ENCODE results near the gene WDR62.

WDR62 gene

GRCh38 chr19:36151144-36152018 is 96.7 kb downstream of the WDR62 start:
- H3K4me1 Mint-ChIP-seq, result peaks cover 13% of the 10 kb centered on the region
- H3K36me3 Mint-ChIP-seq (ENCODE audit: low read depth), result peaks cover 41% of the 10 kb centered on the region
- no peaks in the 10 kb centered on the region for H3K9me3 Mint-ChIP-seq
- peak overlapping the region in 2 of 3 experiments; percentile 40 to 51 for H3K27ac Mint-ChIP-seq
- no peak overlapping the region for H3K4me3 Mint-ChIP-seq
- no peak for TF ChIP-seq CTCF (IDR thresholded peaks at IDR 0.05; ENCODE audit: unreplicated experiment in 3 of 3)
- H3K27me3 Mint-ChIP-seq (ENCODE audit: low read depth), result no peaks in the 10 kb centered on the region

GRCh38 chr19:36152019-36152351 is 97.3 kb downstream of the WDR62 start:
- TF ChIP-seq CTCF (IDR thresholded peaks at IDR 0.05; ENCODE audit: unreplicated experiment in 3 of 3), result no peak
- Mint-ChIP-seq H3K4me3 (no peak overlapping the region), H3K9me3 (no peaks in the 10 kb centered on the region), H3K27me3 (ENCODE audit: low read depth) (no peaks in the 10 kb centered on the region), H3K4me1 (peaks cover 14% of the 10 kb centered on the region), H3K27ac (no peak overlapping the region), H3K36me3 (ENCODE audit: low read depth) (peaks cover 35% of the 10 kb centered on the region)

- peaks cover 31% of the 10 kb centered on the region for H3K36me3 Mint-ChIP-seq (ENCODE audit: low read depth)
- peak within 1 kb of the TSS in 1 of 3 experiments; percentile 40 for H3K27ac Mint-ChIP-seq
- peaks cover 14% of the 10 kb centered on the region for H3K4me1 Mint-ChIP-seq
- TF ChIP-seq CTCF (IDR thresholded peaks at IDR 0.05; ENCODE audit: unreplicated experiment in 3 of 3), result no peak
- H3K9me3 Mint-ChIP-seq, result no peaks in the 10 kb centered on the region
- H3K27me3 Mint-ChIP-seq (ENCODE audit: low read depth), result no peaks in the 10 kb centered on the region
- no peak within 1 kb of the TSS for H3K4me3 Mint-ChIP-seq
Observed at GRCh38 chr19:36152352-36153091, 97.8 kb downstream of the WDR62 start, which contains the start of gene COX7A1. Gene COX7A1, minus strand, starts transcription at chr19:36152447. Its CDS starts 40 bp downstream, at chr19:36152407.

- Mint-ChIP-seq H3K36me3 (ENCODE audit: low read depth) (peaks cover 30% of the 10 kb centered on the region), H3K27ac (no peak overlapping the region), H3K4me1 (peaks cover 14% of the 10 kb centered on the region), H3K9me3 (no peaks in the 10 kb centered on the region), H3K27me3 (ENCODE audit: low read depth) (no peaks in the 10 kb centered on the region), H3K4me3 (no peak overlapping the region)
- TF ChIP-seq CTCF (IDR thresholded peaks at IDR 0.05; ENCODE audit: unreplicated experiment in 3 of 3), result no peak
Observed at GRCh38 chr19:36153126-36153525, 98.4 kb downstream of the WDR62 start.

All from nephron (organoid).